HG03280 (cell line): ENCODE measurements around the gene PNRC1.
"Not testable (repeated sequence)": the region's sequence is repeated elsewhere in the genome, so short reads cannot be mapped to it uniquely, and the experiment has no call there.

Source experiments
- ATAC-seq: cut with Tn5 transposase; IDR thresholded peaks from one replicate; pipeline ENCODE4 v1.9.1; 2021; ENCODE audit warnings: mild to moderate bottlenecking, moderate library complexity; ENCODE audit not compliant: unreplicated experiment

PNRC1 gene

GRCh38 chr6:89098461-89098860 lies 17.9 kb downstream of the PNRC1 start:
- no peak for ATAC-seq

GRCh38 chr6:89100114-89100513 lies 19.6 kb downstream of the PNRC1 start:
- ATAC-seq: no peak

- ATAC-seq: no peak
Measured at GRCh38 chr6:89110284-89110683, 29.7 kb downstream of the PNRC1 start.

- ATAC-seq: no peak
Measured at GRCh38 chr6:89111933-89112332, 31.4 kb downstream of the PNRC1 start.

- ATAC-seq: no peak
Measured at GRCh38 chr6:89116702-89117101, 36.2 kb downstream of the PNRC1 start.

GRCh38 chr6:89117211-89118108 lies 36.9 kb downstream of the PNRC1 start, which contains the start of gene SRSF12:
SRSF12 (minus strand) TSS chr6:89118071; CDS start chr6:89117887, 184 bp downstream.
- peak; percentile 82 for ATAC-seq

- ATAC-seq: no peak
Measured at GRCh38 chr6:89118931-89119330, 38.4 kb downstream of the PNRC1 start.

- ATAC-seq: no peak
Measured at GRCh38 chr6:89120371-89120770, 39.8 kb downstream of the PNRC1 start.

- ATAC-seq: no peak
Measured at GRCh38 chr6:89121934-89122333, 41.4 kb downstream of the PNRC1 start.

- ATAC-seq: peak; percentile 69
Measured at GRCh38 chr6:89122625-89123024, 42.1 kb downstream of the PNRC1 start.

GRCh38 chr6:89128256-89128671 lies 47.7 kb downstream of the PNRC1 start:
- ATAC-seq: not testable (repeated sequence)

- ATAC-seq: no peak
Measured at GRCh38 chr6:89131599-89131998, 51.0 kb downstream of the PNRC1 start.

GRCh38 chr6:89132057-89132456 lies 51.5 kb downstream of the PNRC1 start:
- ATAC-seq: no peak

GRCh38 chr6:89133981-89134380 lies 53.4 kb downstream of the PNRC1 start:
- no peak for ATAC-seq

- no peak for ATAC-seq
Measured at GRCh38 chr6:89134723-89135122, 54.2 kb downstream of the PNRC1 start.
